ENCODE results near the gene ZNF697. TPM values are rescaled to one million over a fixed set of nuclear protein-coding genes. Genes with fewer than 3 reads are reported as not detected.

The ZNF697 gene
- total and polyA plus RNA-seq, 2 of the 4 experiments (the other 2 are of a cell fraction), result 6.2 to 10.2 TPM

- intact Hi-C loops (cut with micrococcal nuclease), result no loop called here
- ATAC-seq (ENCODE audit: low read depth), result no peak
- 96% methylated on average over 58 of the region's 67 CpGs; no CpG with 5 or more reads in 1 of the 2 experiments for whole genome bisulfite sequencing, 2 experiments (ENCODE audit: extremely low coverage in 2 of 2, insufficient read length in 1 of 2)
- no peak for TF ChIP-seq FOS (IDR thresholded peaks at IDR 0.05; ENCODE audit: low read depth, low read length)
- TF ChIP-seq BHLHE40 (IDR thresholded peaks at IDR 0.05; ENCODE audit: low read depth, low read length), result no peak
- TF ChIP-seq USF2 (IDR thresholded peaks at IDR 0.05; ENCODE audit: low read depth, low read length), result no peak
- no peak for TF ChIP-seq MXI1 (IDR thresholded peaks at IDR 0.05; ENCODE audit: borderline replicate concordance, low read depth, low read length)
- TF ChIP-seq MAFK (IDR thresholded peaks at IDR 0.05; ENCODE audit: low read depth, low read length), result no peak
- no peak for TF ChIP-seq MAZ (IDR thresholded peaks at IDR 0.05; ENCODE audit: borderline replicate concordance, low read depth, low read length)
- TF ChIP-seq POLR2A (IDR thresholded peaks at IDR 0.05; ENCODE audit: low read depth, low read length), result no peak
- no peak for TF ChIP-seq RFX5 (IDR thresholded peaks at IDR 0.05; ENCODE audit: low read depth, low read length)
- TF ChIP-seq, protein P1, sequence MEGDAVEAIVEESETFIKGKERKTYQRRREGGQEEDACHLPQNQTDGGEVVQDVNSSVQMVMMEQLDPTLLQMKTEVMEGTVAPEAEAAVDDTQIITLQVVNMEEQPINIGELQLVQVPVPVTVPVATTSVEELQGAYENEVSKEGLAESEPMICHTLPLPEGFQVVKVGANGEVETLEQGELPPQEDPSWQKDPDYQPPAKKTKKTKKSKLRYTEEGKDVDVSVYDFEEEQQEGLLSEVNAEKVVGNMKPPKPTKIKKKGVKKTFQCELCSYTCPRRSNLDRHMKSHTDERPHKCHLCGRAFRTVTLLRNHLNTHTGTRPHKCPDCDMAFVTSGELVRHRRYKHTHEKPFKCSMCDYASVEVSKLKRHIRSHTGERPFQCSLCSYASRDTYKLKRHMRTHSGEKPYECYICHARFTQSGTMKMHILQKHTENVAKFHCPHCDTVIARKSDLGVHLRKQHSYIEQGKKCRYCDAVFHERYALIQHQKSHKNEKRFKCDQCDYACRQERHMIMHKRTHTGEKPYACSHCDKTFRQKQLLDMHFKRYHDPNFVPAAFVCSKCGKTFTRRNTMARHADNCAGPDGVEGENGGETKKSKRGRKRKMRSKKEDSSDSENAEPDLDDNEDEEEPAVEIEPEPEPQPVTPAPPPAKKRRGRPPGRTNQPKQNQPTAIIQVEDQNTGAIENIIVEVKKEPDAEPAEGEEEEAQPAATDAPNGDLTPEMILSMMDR (conservative IDR thresholded peaks at IDR 0.05; ENCODE audit: low read depth, low read length), result no peak
- no peak for TF ChIP-seq SMC3 (IDR thresholded peaks at IDR 0.05; ENCODE audit: low read depth, low read length)
- TF ChIP-seq RCOR1 (IDR thresholded peaks at IDR 0.05; ENCODE audit: insufficient replicate concordance, low read length), result no peak
- TF ChIP-seq ELK1 (IDR thresholded peaks at IDR 0.05; ENCODE audit: borderline replicate concordance, low read depth, low read length), result no peak
- TF ChIP-seq RAD21 (IDR thresholded peaks at IDR 0.05; ENCODE audit: low read length), result no peak
- TF ChIP-seq NFE2L2 (IDR thresholded peaks at IDR 0.05; ENCODE audit: low read depth, low read length), result no peak
- no peak for TF ChIP-seq CHD1 (IDR thresholded peaks at IDR 0.05; ENCODE audit: low read depth, low read length)
Measured at GRCh38 chr1:119622311-119623192, 25.5 kb downstream of the ZNF697 start.

More at GRCh38 chr1:119622311-119623192, 25.5 kb downstream of the ZNF697 start:
- Histone ChIP-seq H2BK20ac (ENCODE audit: low read depth, low read length) (no peak overlapping the region), H2BK120ac (ENCODE audit: low read depth, low read length) (no peak overlapping the region), H3K23ac (ENCODE audit: low read depth, low read length) (no peak overlapping the region), H4K5ac (ENCODE audit: low read depth, low read length) (no peak overlapping the region), H3K18ac (ENCODE audit: low read depth, low read length) (no peak overlapping the region), H2BK5ac (ENCODE audit: low read depth, low read length, poor library complexity, severe bottlenecking) (no peak overlapping the region), H3K4me1 (ENCODE audit: control insufficient read depth, insufficient read depth, low read length) (peaks cover 13% of the 10 kb centered on the region), H3K27me3 (ENCODE audit: control insufficient read depth, insufficient read depth, low read length) (no peaks in the 10 kb centered on the region), H4K8ac (ENCODE audit: low read depth in 2 of 2, low read length in 2 of 2) (no peak overlapping the region), H3K27ac (ENCODE audit: insufficient read depth, low read length) (no peak overlapping the region), H3K14ac (replicated peaks; ENCODE audit: low read depth, low read length) (no peak overlapping the region), H3K4me2 (ENCODE audit: low read depth, low read length) (no peak overlapping the region), H4K91ac (ENCODE audit: insufficient read depth, low read depth, low read length) (no peak overlapping the region), H3K4me3 (ENCODE audit: insufficient read depth, low read depth, low read length) (no peak overlapping the region), H3K9ac (ENCODE audit: low read depth, low read length) (no peak overlapping the region), H2BK15ac (ENCODE audit: low read depth, low read length) (no peak overlapping the region), H3K36me3 (ENCODE audit: control insufficient read depth, insufficient read depth, low read length) (peaks cover 35% of the 10 kb centered on the region), H3K56ac (ENCODE audit: extremely low read depth, insufficient read depth, low read length) (no peak overlapping the region), H3K9me3 (ENCODE audit: control insufficient read depth, insufficient read depth, low read length) (no peaks in the 10 kb centered on the region), H2AK5ac (ENCODE audit: low read depth, low read length) (no peak overlapping the region), H4K20me1 (ENCODE audit: insufficient read depth, low read length) (peaks cover 17% of the 10 kb centered on the region; the same call in 1 of the 2 replicates), H2AK9ac (replicated peaks; ENCODE audit: low read depth, low read length, poor library complexity) (no peak overlapping the region), H2AFZ (replicated peaks; ENCODE audit: low read length, poor library complexity) (no peak overlapping the region), H3K4ac (ENCODE audit: low read depth, low read length) (no peak overlapping the region), H3K79me1 (ENCODE audit: low read depth in 1 of 2, low read length in 2 of 2) (peaks cover 26 to 44% of the 10 kb centered on the region in 2 experiments), H3K9me1 (ENCODE audit: insufficient read depth, low read length) (peaks cover 15% of the 10 kb centered on the region)
- ChIA-PET CTCF (no interaction called here), POLR2A (ENCODE audit: unreplicated experiment) (no interaction called here)
- dilution Hi-C loops (cut with HindIII; ENCODE audit: low sequenced_read_pairs, unreplicated experiment) (no loop called here), in situ Hi-C loops (cut with MboI; ENCODE audit: low sequenced_read_pairs) (no loop called here)
- BruUV-seq (replicated peaks), result no TSS peak
- no peak for DNase-seq

All from IMR-90 (cell line).